ENCODE results near the gene DCTD.

Gene DCTD

DNA sequence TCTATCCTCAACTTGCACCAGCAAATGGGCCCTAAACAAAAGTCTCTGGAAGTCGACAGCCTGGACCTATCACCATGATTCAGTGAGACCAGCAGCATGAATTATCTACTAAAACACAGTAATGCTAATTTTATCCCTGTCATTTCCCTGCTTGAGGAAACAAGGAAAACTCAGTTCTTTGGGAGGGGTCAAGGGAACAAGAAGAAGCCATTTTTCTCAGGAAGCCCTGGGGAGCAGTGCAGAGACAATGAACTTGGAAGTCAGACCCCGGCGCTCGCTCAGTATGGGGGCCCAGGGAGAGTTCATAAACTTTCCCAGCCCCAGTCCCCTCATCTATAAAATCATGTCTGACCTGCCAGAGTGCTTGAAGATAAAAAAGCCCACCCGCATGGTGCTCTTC lies 50.4 kb downstream of the DCTD start:
- DNase-seq: no peak

DNA sequence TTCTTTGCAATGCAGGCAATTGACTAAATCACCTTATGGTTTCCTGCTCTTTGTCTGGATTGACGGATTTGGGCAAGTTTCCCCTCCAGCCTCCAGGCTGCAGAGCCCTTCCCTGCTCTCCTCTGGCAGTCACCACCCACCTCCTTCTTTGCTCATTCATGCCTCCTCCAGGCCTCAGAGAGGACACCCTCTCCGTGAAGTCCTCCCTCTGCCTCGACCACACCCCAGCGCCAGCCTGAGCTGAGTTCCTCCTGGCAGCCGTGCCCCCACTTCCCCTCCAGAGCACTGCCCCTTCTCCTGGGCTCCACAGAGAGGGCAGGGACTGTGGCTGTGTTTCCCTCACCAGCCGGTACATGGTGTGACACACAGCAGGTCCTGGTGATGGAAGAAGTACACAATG lies 53.7 kb downstream of the DCTD start:
- DNase-seq: no peak

DNA sequence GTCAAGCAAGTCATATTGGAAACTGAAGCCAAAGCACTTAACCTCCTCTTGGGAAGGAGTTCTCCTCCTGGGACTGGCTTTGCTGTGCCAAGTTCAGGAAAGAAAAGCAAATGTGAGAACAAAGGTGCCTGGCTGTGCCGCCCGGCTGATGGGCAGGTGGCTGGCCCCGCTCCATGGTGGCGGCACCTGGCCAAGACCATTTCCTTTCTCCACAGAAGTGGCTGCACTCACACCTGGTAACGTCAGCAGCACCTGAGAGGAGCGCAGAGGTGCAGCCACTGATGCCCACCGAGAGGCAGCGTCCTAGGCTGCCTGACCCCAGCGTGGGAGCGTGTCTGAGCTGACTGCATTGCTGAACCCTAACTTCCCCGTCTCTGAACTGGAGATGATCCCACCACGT lies 54.3 kb downstream of the DCTD start:
- DNase-seq: no peak

DNA sequence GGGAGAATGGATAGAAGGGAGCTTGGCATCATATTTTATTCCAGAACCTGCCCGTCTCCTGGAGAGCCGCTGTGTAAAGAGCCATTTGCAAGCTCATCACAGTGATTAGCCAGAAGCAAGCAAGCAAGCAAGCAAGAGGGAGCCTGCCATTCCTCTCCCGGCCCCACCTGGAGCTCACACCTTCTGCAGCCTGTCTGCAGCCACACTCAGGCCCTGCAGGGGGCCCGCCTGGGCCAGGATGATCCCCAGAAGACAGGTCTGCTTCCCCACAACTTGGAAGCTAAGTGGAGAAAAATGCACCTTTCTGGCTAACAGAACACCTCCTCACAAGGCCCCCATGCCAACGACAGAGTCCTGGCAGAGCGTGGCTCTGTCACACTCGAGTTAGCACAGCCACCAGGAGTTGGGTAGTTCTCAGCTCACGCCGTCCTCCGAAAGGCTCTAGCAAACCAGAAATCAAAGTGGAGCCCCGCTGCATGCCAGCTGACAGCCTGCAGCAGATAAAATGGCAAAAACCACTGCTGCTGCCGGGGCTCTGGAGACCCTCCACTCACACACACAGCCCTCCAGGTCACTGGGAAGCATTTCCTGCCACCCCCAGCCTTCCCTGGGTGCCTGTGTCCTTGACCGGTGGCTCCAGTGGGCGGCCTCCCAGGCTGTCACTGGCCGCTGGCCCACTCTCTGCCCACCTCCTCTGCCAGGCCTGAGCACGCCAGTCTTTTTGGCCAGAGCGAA lies 54.9 kb downstream of the DCTD start:
- no peak for DNase-seq

DNA sequence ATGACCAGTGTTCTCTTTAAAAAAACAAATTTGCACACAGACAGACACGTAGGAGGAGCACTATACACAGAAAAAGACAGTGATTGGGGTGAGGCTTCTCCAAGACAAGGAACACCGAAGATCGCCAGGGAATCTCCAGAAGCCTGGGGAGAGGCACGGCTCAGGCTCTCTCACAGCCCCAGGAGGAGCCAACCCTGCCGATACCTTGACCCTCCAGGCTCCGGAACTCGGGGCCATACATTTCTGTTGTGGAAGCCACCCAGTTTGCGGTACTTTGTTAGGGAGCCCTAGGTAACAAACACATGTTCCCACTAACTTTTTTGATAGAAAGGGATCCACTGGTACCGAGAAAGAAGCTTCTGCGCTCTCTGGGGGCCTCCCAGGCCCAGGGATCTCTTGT lies 55.8 kb downstream of the DCTD start:
- DNase-seq: no peak

DNA sequence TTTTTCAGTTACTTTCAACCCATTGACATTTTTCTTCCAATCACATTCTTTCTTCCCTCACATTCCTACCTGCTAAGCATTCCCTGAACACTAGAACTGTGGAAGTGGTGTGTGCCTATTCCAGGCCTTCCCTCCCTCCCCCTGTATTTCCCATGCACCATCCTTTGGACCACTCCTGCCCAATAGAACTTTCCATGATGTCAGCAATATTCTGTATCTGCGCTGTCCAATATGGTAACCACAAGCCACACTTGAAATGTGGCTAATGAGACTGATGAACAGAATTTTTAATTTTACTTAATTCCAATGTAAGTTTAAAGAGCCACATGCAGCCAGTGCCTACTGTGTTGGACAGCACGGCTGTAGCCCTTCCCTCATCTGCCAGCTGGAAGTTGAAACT lies 57.5 kb downstream of the DCTD start:
- no peak for DNase-seq

DNA sequence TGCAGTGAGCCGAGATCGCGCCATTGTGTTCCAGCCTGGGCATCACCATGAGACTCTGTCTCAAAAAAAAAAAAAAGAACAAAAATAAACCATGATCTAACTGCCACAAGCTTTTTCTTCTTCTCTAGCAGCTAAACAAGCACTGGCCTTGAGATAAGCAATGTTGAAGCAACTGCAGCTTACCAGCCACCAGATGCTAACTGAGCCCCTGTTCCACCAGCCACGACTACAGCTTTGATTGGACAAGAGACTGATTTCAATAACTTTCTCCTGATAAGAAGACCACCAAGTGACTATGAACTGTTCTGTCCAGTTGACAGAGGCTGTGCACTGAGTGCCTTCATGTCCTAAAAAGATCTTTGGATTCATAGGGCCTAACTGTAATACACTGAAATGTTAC lies 58.5 kb downstream of the DCTD start:
- no peak for DNase-seq

DNA sequence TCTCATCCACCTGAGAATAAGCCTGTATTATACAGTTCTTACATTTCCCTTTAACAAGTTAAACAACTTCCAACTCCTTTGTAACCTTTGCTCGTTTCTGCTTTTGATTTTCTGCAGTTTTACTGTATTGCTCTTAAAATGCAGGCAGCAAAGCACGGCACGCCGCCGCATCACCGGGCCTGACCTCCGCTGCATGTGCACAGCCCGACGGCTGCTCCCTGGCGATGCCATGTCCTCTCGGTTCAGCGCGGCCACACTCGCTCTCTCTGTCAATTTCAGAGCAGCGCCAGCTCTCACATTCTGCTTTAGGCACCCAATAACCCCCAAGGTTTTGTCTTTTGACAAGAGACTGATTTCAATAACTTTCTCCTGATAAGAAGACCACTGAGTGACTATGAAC lies 60.3 kb downstream of the DCTD start:
- DNase-seq: no peak

DNA sequence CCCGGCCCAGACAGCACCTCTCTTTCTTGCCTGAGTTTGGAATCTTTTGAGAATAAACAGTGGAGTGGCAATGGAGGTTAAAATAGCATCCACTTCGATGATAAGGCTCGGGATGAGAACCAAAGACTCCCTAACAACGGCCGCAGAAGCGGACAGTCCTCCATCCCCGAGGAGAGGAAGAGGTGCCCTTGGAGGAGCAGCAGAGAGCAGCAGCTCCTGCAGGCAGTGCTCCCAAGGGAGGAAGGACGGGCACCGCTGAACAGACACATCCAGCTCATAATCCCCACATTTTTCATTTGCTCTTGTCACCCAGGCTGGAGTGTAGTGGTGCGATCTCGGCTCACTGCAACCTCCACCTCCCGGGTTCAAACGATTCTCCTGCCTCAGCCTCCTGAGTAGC lies 61.3 kb downstream of the DCTD start:
- DNase-seq: no peak

DNA sequence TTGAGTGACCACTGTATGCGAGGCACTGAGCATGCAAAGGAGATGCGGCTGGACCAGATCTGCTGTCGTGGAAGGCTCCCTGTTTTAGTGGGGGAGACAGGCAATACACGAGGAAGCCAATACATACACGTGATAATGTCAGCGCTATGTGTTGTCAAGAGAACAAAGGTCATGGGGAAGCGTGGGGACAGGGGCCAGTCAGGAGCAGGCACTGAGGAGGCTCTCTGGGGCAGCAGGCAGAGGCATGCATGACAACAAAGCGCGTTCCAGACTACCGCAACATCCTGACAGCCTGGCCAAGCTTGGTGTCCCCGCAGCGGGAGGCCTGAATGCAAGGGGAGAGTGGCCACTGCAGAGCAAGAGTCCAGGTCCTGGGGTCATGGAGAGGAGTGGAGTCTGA lies 61.9 kb downstream of the DCTD start:
- no peak for DNase-seq

DNA sequence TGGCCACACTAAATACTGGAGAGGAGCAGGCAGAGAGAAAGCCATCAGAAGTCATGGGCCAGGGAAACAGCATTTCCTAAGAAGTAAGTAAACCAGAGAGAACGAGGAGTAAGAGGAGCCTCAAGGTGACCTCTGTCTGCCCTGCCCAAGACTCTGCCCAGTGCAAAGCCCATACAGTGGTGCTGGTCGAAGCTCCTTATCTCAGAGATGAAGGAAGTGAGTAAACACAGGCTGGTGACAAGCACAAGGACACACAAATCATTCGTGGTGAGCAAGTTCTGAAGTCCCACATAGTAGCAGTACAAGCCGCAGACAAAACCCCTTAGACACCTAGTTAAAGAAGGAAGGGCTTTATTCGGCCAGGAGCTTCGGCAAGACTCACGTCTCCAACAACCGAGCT lies 62.7 kb downstream of the DCTD start:
- no peak for DNase-seq

DNA sequence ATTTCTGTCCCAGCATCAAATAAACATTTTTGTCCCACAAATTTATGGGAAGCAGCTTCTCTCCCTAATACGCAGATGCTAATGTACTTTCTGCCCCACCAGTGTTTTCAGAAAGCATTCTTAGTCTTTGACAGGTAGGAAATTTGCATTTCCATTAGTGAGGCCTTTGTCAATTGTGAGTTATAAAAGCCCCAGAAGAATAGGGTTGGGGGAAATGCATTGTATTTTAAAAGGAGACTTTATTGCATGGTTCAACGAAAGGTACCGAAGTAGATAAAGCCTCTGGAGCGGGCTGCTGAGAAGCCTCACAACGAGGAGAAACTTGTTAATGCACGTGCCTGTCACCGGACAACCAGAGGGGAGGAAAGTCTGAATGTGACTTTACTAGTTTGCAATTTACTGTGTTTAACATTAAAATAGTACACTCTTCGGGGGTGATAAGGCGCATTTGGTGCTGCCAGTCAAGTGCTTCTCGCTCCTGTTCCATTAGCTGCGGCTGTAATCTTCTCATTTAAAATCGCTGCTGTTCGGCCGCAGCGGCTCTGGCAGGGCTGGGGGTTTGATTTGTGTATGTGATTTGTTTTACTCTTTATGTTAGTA lies 63.4 kb downstream of the DCTD start:
- no peak for DNase-seq

DNA sequence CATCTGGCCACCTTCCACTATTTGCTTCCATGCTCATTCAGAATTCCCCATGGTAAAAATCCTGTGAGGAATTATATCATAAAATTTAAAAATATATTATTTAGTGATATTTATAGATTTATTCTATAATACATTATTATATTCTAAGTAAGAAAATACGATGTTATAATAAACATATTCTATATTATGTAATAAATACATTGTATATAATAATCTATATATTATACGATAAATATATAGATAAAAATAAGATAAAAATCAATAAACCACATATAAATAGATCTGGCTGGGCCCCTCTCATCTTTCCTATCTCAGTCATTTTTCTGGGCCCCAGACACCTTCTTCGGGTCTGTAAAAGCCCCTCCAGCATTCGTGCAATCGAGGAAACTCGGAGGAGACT lies 68.5 kb downstream of the DCTD start:
- no peak for DNase-seq

DNA sequence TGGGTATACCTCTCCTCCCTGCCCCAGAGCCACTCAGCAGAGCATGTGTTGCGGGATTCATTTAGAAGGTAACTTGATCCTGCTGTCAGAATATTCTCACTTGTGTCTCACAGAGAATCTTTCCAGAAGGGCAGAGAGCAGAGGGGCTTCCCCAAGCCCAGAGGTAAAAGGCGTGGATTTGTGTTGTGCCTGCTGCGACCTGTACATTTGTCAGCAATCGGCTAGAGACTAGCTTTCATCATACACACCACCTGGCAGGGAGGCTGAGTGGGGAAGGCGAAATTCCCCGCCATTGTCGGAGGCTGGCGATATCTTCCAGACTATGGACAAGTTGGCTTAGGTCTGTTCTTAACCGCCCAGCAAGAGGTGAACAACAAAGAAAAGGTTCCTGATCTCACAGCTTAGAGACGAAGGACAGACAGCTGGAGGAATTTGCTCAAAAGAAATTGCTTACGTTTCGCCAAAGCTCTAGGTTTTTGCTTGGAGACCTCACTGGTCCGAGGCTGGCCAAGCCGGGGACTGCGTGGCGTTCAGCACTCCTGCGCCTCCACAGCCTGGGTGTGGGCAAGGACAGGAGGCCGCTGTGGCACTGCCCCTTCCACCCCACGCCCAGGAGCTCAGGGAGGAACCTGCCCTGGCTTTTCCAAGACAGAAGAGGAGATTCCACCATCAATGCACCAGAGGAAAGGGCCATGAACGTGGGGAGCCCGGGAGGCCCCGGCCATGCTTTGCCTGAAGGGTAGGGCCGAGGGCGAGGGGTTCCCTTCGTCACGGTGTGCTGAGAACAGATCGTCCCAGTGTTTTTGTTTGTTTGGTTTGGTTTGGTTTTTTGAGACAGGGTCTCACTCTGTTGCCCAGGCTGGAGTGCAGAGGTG lies 69.4 kb downstream of the DCTD start:
- no peak for DNase-seq

DNA sequence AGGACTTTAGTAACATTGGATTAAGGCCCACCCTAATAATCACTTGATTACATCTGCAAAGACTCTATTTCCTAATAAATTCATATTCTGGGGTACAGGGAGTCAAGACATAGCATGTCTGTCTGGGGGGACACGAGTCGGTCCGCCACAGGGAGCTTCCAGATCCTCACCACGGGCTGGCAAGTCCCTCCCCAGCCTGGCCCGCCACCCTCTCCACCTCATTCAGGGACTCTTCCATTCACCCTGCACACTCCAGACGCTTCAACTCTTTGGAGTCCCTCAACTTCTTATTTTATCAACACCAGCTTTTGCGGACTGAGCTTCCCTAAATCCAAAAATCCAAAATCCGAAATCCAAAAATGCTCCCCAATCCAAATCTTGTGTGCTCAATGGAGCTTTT lies 71.2 kb downstream of the DCTD start:
- no peak for DNase-seq

DNA sequence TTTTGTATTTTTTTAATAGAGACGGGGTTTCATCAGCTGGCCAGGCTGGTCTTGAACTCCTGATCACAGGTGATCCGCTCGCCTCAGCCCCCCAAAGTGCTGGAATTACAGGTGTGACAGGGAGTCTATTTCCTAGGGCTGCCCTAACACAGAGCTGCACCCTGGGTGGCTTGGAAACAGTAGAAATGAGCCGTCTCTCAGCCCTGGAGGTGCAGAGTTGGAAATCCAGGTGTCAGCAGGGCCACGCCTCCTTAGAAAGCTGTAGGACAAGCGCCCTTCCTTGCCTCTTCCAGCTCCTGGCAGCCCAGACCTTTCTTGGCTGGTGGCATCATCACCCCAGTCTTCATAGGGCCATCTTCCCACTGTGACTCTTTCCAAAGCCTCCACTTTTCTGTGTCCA lies 71.6 kb downstream of the DCTD start:
- no peak for DNase-seq

DNA sequence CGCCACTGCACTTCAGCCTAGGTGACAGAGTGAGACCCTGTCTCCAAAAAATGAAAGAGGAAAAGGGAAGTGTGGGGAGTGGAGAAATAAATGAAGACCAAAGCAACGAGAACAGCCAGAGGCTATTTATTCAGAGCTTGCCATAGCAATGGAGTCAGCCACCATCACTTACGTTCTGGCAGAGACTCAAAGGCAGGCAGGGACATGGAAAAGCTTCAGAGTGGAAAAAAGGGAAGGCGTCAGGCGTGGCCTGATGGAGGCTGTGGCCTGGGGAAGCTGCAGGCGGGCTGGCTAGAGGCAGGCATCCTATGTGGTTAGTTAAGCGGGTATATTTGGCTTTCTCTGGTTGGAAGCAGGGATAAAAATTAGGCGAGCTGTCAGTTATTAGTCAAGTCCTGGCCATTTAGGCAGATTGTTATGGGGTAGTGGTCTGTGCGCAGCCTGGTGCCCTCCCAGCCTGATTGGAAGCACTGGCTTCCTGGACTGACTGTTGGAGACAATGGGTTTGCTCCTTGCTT lies 73.3 kb downstream of the DCTD start:
- DNase-seq: no peak

DNA sequence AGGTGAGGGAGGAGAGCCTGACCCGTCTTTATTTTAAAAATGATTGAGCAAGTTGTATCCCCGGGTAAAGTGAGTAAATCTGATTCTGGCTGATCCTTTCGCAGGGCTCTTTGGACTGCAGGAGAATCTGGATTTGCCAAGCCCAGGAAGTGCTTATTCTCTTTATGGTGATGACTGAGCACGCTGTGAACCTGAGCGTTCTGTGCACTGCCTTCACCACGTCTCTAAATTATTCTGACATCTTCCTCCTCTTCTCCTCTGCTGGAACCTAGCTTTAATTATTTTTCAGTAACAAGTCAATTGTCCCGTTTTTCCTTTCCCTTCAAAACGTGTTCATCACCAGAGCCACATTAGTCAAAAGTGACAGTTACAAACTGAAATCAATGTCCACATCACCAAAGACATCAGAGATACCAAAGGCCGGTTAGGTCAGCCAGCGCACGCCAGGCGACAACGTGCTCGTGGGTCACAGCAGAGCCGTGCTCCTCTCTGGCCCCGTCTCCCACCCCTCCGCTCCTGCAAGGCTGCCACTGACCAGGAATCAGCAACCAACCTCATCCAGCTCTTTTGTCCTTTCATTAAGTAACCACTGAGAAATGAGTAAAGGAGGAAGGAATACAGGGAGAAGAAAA lies 74.3 kb downstream of the DCTD start:
- DNase-seq: no peak

DNA sequence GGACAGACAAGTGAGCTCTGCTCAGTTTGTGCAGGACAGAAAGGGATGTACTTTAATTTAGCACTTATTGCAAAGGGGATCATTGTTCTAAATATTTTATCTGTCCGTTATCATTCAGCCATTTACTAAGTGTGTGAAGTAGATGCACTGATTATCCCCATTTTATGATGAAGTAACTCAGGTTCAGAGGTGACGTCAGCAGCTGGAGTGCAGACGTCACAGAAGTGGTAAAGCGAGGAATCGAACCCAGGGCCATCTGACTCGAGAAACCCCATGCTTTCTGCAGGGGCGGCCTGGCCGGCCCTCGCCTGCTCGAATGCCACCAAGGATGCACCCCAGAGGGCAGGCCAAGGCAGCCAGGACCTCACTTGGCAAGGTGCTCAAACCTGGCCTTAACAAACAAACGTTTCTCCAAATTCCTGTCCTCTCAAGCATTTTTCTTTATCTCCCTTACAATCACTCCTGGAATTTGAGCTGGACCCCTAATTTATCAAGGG lies 75.0 kb downstream of the DCTD start:
- DNase-seq: no peak

DNA sequence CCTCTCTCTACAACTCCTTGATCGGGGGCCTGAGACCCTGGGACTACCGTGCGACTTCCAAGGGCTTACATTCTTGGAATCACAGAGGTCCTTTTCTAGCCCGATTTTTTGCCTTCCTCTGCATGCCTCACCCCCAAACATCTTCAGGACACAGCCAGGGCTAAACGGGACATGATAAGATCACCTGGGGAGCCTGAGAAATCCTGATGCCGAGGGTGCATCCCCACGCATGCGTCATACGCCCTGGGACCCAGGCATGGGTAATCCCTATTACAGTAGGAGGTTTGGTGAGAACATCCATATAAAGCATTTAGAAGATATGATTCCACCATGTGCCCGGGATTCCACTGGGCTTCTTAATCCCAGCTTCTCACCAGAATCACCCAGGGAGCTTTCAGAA lies 77.1 kb downstream of the DCTD start:
- no peak for DNase-seq

Data from activated naive CD4-positive, alpha-beta T cell treated with Interleukin-2 at 50 U/mL for 16 hours (primary cell).